ENCODE results near the gene ABCB11.

The ABCB11 gene

GRCh38 chr2:168988755-168989154 is 42.4 kb downstream of the ABCB11 start:
- no peak overlapping the region for H3K4me3 ChIP-seq (IDR thresholded peaks at IDR 0.05; ENCODE audit: insufficient read depth, low read depth, low read length)
- TF ChIP-seq, protein P1, sequence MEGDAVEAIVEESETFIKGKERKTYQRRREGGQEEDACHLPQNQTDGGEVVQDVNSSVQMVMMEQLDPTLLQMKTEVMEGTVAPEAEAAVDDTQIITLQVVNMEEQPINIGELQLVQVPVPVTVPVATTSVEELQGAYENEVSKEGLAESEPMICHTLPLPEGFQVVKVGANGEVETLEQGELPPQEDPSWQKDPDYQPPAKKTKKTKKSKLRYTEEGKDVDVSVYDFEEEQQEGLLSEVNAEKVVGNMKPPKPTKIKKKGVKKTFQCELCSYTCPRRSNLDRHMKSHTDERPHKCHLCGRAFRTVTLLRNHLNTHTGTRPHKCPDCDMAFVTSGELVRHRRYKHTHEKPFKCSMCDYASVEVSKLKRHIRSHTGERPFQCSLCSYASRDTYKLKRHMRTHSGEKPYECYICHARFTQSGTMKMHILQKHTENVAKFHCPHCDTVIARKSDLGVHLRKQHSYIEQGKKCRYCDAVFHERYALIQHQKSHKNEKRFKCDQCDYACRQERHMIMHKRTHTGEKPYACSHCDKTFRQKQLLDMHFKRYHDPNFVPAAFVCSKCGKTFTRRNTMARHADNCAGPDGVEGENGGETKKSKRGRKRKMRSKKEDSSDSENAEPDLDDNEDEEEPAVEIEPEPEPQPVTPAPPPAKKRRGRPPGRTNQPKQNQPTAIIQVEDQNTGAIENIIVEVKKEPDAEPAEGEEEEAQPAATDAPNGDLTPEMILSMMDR (conservative IDR thresholded peaks at IDR 0.05; ENCODE audit: low read depth, low read length): no peak
- no peaks in the 10 kb centered on the region for H3K27me3 ChIP-seq (ENCODE audit: insufficient read depth, low read depth)
- H3K27ac ChIP-seq: no peak overlapping the region
- H3K79me2 ChIP-seq (ENCODE audit: insufficient read depth, low read depth): no peaks in the 10 kb centered on the region
- H2AFZ ChIP-seq (ENCODE audit: low read depth): no peak overlapping the region
- H3K4me2 ChIP-seq: no peak overlapping the region
- H3K9ac ChIP-seq: no peak overlapping the region
- H3K36me3 ChIP-seq (ENCODE audit: insufficient read depth): no peaks in the 10 kb centered on the region
- no peaks in the 10 kb centered on the region for H4K20me1 ChIP-seq (ENCODE audit: insufficient read depth)
- H3K4me1 ChIP-seq (ENCODE audit: low read depth, poor library complexity, severe bottlenecking): no peaks in the 10 kb centered on the region

- Histone ChIP-seq H4K20me1 (ENCODE audit: insufficient read depth) (no peaks in the 10 kb centered on the region), H2AFZ (ENCODE audit: low read depth) (no peak overlapping the region), H3K4me3 (IDR thresholded peaks at IDR 0.05; ENCODE audit: insufficient read depth, low read depth, low read length) (no peak overlapping the region), H3K27me3 (ENCODE audit: insufficient read depth, low read depth) (no peaks in the 10 kb centered on the region), H3K9ac (no peak overlapping the region), H3K4me2 (no peak overlapping the region), H3K79me2 (ENCODE audit: insufficient read depth, low read depth) (no peaks in the 10 kb centered on the region), H3K4me1 (ENCODE audit: low read depth, poor library complexity, severe bottlenecking) (no peaks in the 10 kb centered on the region), H3K36me3 (ENCODE audit: insufficient read depth) (no peaks in the 10 kb centered on the region), H3K27ac (no peak overlapping the region)
- TF ChIP-seq, protein P1 (conservative IDR thresholded peaks at IDR 0.05; ENCODE audit: low read depth, low read length): no peak
These were observed 44.7 kb downstream of the ABCB11 start for GRCh38 chr2:168986398-168986943.

DNA sequence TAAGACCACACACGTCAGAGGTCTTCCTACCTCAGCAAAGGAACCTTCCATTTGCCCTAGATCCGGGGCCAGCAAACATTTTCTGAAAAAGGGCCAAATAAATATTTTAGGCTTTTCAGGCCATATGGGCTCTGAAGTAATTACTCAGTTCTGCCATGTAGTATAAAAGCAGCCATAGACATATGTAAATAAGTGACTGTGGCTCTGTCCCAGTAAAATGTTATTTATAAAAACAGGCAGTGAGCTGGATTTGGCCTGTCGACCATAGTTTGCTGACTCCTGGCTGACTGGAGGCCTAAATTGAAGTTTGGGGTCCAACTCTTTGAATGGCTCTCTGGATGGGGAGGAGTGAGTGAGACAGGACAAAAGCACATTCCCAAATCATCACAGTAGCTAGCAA is 49.5 kb downstream of the ABCB11 start:
- Histone ChIP-seq H2AFZ (ENCODE audit: low read depth) (no peak overlapping the region), H3K27ac (no peak overlapping the region), H3K4me2 (no peak overlapping the region), H3K27me3 (ENCODE audit: insufficient read depth, low read depth) (no peaks in the 10 kb centered on the region), H3K36me3 (ENCODE audit: insufficient read depth) (no peaks in the 10 kb centered on the region), H3K4me3 (IDR thresholded peaks at IDR 0.05; ENCODE audit: insufficient read depth, low read depth, low read length) (no peak overlapping the region), H3K9ac (no peak overlapping the region), H3K79me2 (ENCODE audit: insufficient read depth, low read depth) (no peaks in the 10 kb centered on the region), H4K20me1 (ENCODE audit: insufficient read depth) (no peaks in the 10 kb centered on the region), H3K4me1 (ENCODE audit: low read depth, poor library complexity, severe bottlenecking) (no peaks in the 10 kb centered on the region)
- TF ChIP-seq, protein P1 (conservative IDR thresholded peaks at IDR 0.05; ENCODE audit: low read depth, low read length): no peak

GRCh38 chr2:168978461-168978861 is 52.7 kb downstream of the ABCB11 start:
- no peaks in the 10 kb centered on the region for H3K27me3 ChIP-seq (ENCODE audit: insufficient read depth, low read depth)
- no peaks in the 10 kb centered on the region for H3K79me2 ChIP-seq (ENCODE audit: insufficient read depth, low read depth)
- TF ChIP-seq, protein P1 (conservative IDR thresholded peaks at IDR 0.05; ENCODE audit: low read depth, low read length): no peak
- no peaks in the 10 kb centered on the region for H4K20me1 ChIP-seq (ENCODE audit: insufficient read depth)
- no peak overlapping the region for H3K9ac ChIP-seq
- H3K27ac ChIP-seq: no peak overlapping the region
- no peak overlapping the region for H3K4me2 ChIP-seq
- no peak overlapping the region for H3K4me3 ChIP-seq (IDR thresholded peaks at IDR 0.05; ENCODE audit: insufficient read depth, low read depth, low read length)
- H3K36me3 ChIP-seq (ENCODE audit: insufficient read depth): no peaks in the 10 kb centered on the region
- H3K4me1 ChIP-seq (ENCODE audit: low read depth, poor library complexity, severe bottlenecking): no peaks in the 10 kb centered on the region
- H2AFZ ChIP-seq (ENCODE audit: low read depth): no peak overlapping the region

Data from KMS-11 (cell line).